ENCODE data around the gene EXOC1. TPM values are rescaled to one million over a fixed set of nuclear protein-coding genes. Genes with fewer than 3 reads are reported as not detected.

Gene EXOC1
- polyA plus RNA-seq, 6 donors from 2014 or later, result 1.3 to 15.6 (median 12.3) TPM

GRCh38 chr4:55865228-55865806, 11.9 kb downstream of the EXOC1 start:
- no peak overlapping the region for H3K4me3 Mint-ChIP-seq
- peaks cover 17 to 31% of the 10 kb centered on the region in 2 donors for H3K36me3 Mint-ChIP-seq
- peak overlapping the region in 1 of 6 donors; percentile 36 for H3K27ac Mint-ChIP-seq
- DNase-seq (no peak), ATAC-seq (ENCODE audit: low read depth in 2 of 2) (no peak)
- no peaks in the 10 kb centered on the region for H3K27me3 Mint-ChIP-seq
- H3K9me3 Mint-ChIP-seq, result no peaks in the 10 kb centered on the region
- H3K4me1 Mint-ChIP-seq, result peaks cover 0 to 7% (median 7%) of the 10 kb centered on the region in 3 donors

GRCh38 chr4:55866290-55866907, 13.0 kb downstream of the EXOC1 start:
- no peak for ATAC-seq (ENCODE audit: low read depth in 2 of 2)
- H3K27me3 Mint-ChIP-seq, result no peaks in the 10 kb centered on the region
- H3K9me3 Mint-ChIP-seq, result no peaks in the 10 kb centered on the region
- H3K27ac Mint-ChIP-seq, result peak overlapping the region in 5 of 6 donors; percentile 34 to 78 (median 48)
- peaks cover 16 to 33% of the 10 kb centered on the region in 2 donors for H3K36me3 Mint-ChIP-seq
- no peak for DNase-seq
- peaks cover 0 to 7% (median 1%) of the 10 kb centered on the region in 3 donors for H3K4me1 Mint-ChIP-seq
- H3K4me3 Mint-ChIP-seq, result no peak overlapping the region

GRCh38 chr4:55866973-55867574, 13.6 kb downstream of the EXOC1 start:
- DNase-seq (peak; percentile 39), ATAC-seq (ENCODE audit: low read depth in 2 of 2) (peak; percentile 80 to 89)
- Mint-ChIP-seq H3K36me3 (peaks cover 13 to 32% of the 10 kb centered on the region in 2 donors), H3K27ac (peak overlapping the region in 2 of 6 donors; percentile 7 to 48), H3K4me1 (peaks cover 0 to 7% (median 0%) of the 10 kb centered on the region in 3 donors), H3K4me3 (no peak overlapping the region), H3K27me3 (no peaks in the 10 kb centered on the region), H3K9me3 (no peaks in the 10 kb centered on the region)

- ATAC-seq (ENCODE audit: low read depth in 2 of 2), result no peak
Observed at GRCh38 chr4:55868581-55869090, 15.2 kb downstream of the EXOC1 start.

GRCh38 chr4:55871299-55871800, 17.9 kb downstream of the EXOC1 start:
- no peaks in the 10 kb centered on the region for H3K27me3 Mint-ChIP-seq
- DNase-seq, result no peak
- H3K4me1 Mint-ChIP-seq, result peaks cover 0 to 7% (median 0%) of the 10 kb centered on the region in 3 donors
- H3K36me3 Mint-ChIP-seq, result peaks cover 13 to 32% of the 10 kb centered on the region in 2 donors
- H3K4me3 Mint-ChIP-seq, result no peak overlapping the region
- H3K27ac Mint-ChIP-seq, result no peak overlapping the region
- no peaks in the 10 kb centered on the region for H3K9me3 Mint-ChIP-seq
- ATAC-seq (ENCODE audit: low read depth in 2 of 2), result no peak

More at GRCh38 chr4:55868581-55869090, 15.2 kb downstream of the EXOC1 start:
- Mint-ChIP-seq H3K27me3 (no peaks in the 10 kb centered on the region), H3K36me3 (peaks cover 13 to 32% of the 10 kb centered on the region in 2 donors), H3K27ac (peak overlapping the region in 1 of 6 donors; percentile 0), H3K4me1 (peaks cover 0 to 7% (median 0%) of the 10 kb centered on the region in 3 donors), H3K4me3 (no peak overlapping the region), H3K9me3 (no peaks in the 10 kb centered on the region)
- DNase-seq, result no peak

GRCh38 chr4:55874831-55875230, 21.4 kb downstream of the EXOC1 start:
- DNase-seq, result no peak
- Mint-ChIP-seq H3K27me3 (no peaks in the 10 kb centered on the region), H3K4me1 (no peaks in the 10 kb centered on the region), H3K9me3 (no peaks in the 10 kb centered on the region), H3K4me3 (no peak overlapping the region), H3K36me3 (peaks cover 14 to 32% of the 10 kb centered on the region in 2 donors), H3K27ac (peak overlapping the region in 1 of 6 donors; percentile 42)
- ATAC-seq (ENCODE audit: low read depth in 2 of 2), result no peak

- no peaks in the 10 kb centered on the region for H3K27me3 Mint-ChIP-seq
- ATAC-seq (ENCODE audit: low read depth in 2 of 2), result no peak
- DNase-seq, result no peak
- no peak overlapping the region for H3K4me3 Mint-ChIP-seq
- peaks cover 21 to 28% of the 10 kb centered on the region in 2 donors for H3K36me3 Mint-ChIP-seq
- no peaks in the 10 kb centered on the region for H3K9me3 Mint-ChIP-seq
- H3K27ac Mint-ChIP-seq, result peak overlapping the region in 1 of 6 donors; percentile 53
- no peaks in the 10 kb centered on the region for H3K4me1 Mint-ChIP-seq
Observed at GRCh38 chr4:55876387-55876786, 22.9 kb downstream of the EXOC1 start.

GRCh38 chr4:55879224-55879623, 25.8 kb downstream of the EXOC1 start:
- Mint-ChIP-seq H3K4me1 (no peaks in the 10 kb centered on the region), H3K9me3 (no peaks in the 10 kb centered on the region)

GRCh38 chr4:55880652-55881280, 27.3 kb downstream of the EXOC1 start:
- no peak overlapping the region for H3K4me3 Mint-ChIP-seq
- DNase-seq, result no peak
- no peak for ATAC-seq (ENCODE audit: low read depth in 2 of 2)
- no peaks in the 10 kb centered on the region for H3K27me3 Mint-ChIP-seq
- H3K4me1 Mint-ChIP-seq, result no peaks in the 10 kb centered on the region
- peaks cover 29 to 35% of the 10 kb centered on the region in 2 donors for H3K36me3 Mint-ChIP-seq
- peak overlapping the region in 1 of 6 donors; percentile 53 for H3K27ac Mint-ChIP-seq
- no peaks in the 10 kb centered on the region for H3K9me3 Mint-ChIP-seq

More at GRCh38 chr4:55879224-55879623, 25.8 kb downstream of the EXOC1 start:
- no peak for ATAC-seq (ENCODE audit: low read depth in 2 of 2)
- H3K36me3 Mint-ChIP-seq, result peaks cover 29 to 35% of the 10 kb centered on the region in 2 donors
- H3K27me3 Mint-ChIP-seq, result no peaks in the 10 kb centered on the region
- H3K27ac Mint-ChIP-seq, result peak overlapping the region in 2 of 6 donors; percentile 12 to 45
- no peak for DNase-seq
- H3K4me3 Mint-ChIP-seq, result peak overlapping the region in 1 of 8 donors; percentile 18

GRCh38 chr4:55884093-55884850, 30.8 kb downstream of the EXOC1 start:
- H3K36me3 Mint-ChIP-seq, result peaks cover 22 to 28% of the 10 kb centered on the region in 2 donors

GRCh38 chr4:55884851-55885219, 31.4 kb downstream of the EXOC1 start:
- H3K4me3 Mint-ChIP-seq, result no peak overlapping the region

More at GRCh38 chr4:55884093-55884850, 30.8 kb downstream of the EXOC1 start:
- Mint-ChIP-seq H3K27ac (peak overlapping the region in 2 of 6 donors; percentile 16 to 29), H3K4me3 (no peak overlapping the region), H3K9me3 (no peaks in the 10 kb centered on the region), H3K27me3 (no peaks in the 10 kb centered on the region), H3K4me1 (no peaks in the 10 kb centered on the region)
- ATAC-seq (ENCODE audit: low read depth in 2 of 2), result no peak
- DNase-seq, result no peak

GRCh38 chr4:55887594-55887993, 34.1 kb downstream of the EXOC1 start:
- Mint-ChIP-seq H3K9me3 (no peaks in the 10 kb centered on the region), H3K27me3 (no peaks in the 10 kb centered on the region), H3K36me3 (peaks cover 0 to 27% of the 10 kb centered on the region in 2 donors), H3K4me1 (peaks cover 4 to 19% (median 15%) of the 10 kb centered on the region in 3 donors), H3K27ac (no peak overlapping the region), H3K4me3 (no peak overlapping the region)
- no peak for DNase-seq
- no peak for ATAC-seq (ENCODE audit: low read depth in 2 of 2)

More at GRCh38 chr4:55884851-55885219, 31.4 kb downstream of the EXOC1 start:
- Mint-ChIP-seq H3K27me3 (no peaks in the 10 kb centered on the region), H3K4me1 (no peaks in the 10 kb centered on the region), H3K9me3 (no peaks in the 10 kb centered on the region), H3K36me3 (peaks cover 19 to 30% of the 10 kb centered on the region in 2 donors), H3K27ac (peak overlapping the region in 1 of 6 donors; percentile 16)
- DNase-seq, result no peak
- ATAC-seq (ENCODE audit: low read depth in 2 of 2), result no peak
